Measurements from ENCODE around the gene TSPAN13.

The TSPAN13 gene

DNA sequence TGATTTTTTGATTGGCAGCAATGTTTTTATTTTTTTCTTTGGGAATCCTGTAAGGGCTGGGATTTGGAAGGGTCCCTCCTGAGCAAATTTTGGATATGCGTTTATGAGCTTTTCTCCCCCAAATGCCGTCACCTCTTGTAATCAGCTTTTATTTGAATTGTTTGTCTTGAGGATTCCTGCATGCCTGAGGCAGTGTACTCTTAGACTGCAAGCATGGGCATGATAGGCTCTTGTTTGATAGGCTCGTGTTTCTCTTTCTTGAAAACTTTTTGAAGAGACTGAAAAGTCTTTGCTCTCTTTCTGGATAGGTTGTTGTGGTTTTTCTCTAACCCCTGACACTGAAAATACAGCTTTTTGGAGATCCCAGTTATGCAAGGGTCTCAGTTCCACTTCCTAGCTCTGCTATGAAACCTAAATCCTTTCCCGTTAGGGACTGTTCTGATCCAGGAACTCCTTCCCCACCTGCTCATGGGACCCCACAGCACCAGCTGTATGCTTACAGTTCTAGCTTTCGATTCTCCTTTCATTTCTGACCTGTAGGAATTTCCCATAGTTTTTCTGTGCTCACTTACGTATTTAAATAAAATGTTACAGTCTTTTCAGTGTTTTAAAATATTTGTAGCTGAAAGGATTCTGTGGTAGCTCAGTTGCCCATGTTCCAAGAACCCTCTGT, 17.2 kb downstream of the TSPAN13 start:
- Mint-ChIP-seq H3K36me3 (ENCODE audit: low read depth) (peaks cover 6% of the 10 kb centered on the region), H3K27me3 (ENCODE audit: low read depth, poor library complexity) (no peaks in the 10 kb centered on the region), H3K4me3 (no peak overlapping the region), H3K27ac (peak overlapping the region; percentile 14), H3K9me3 (peaks cover 4% of the 10 kb centered on the region), H3K4me1 (no peaks in the 10 kb centered on the region)
- TF ChIP-seq, protein P1, sequence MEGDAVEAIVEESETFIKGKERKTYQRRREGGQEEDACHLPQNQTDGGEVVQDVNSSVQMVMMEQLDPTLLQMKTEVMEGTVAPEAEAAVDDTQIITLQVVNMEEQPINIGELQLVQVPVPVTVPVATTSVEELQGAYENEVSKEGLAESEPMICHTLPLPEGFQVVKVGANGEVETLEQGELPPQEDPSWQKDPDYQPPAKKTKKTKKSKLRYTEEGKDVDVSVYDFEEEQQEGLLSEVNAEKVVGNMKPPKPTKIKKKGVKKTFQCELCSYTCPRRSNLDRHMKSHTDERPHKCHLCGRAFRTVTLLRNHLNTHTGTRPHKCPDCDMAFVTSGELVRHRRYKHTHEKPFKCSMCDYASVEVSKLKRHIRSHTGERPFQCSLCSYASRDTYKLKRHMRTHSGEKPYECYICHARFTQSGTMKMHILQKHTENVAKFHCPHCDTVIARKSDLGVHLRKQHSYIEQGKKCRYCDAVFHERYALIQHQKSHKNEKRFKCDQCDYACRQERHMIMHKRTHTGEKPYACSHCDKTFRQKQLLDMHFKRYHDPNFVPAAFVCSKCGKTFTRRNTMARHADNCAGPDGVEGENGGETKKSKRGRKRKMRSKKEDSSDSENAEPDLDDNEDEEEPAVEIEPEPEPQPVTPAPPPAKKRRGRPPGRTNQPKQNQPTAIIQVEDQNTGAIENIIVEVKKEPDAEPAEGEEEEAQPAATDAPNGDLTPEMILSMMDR (IDR thresholded peaks at IDR 0.05): no peak
- DNase-seq: no peak

DNA sequence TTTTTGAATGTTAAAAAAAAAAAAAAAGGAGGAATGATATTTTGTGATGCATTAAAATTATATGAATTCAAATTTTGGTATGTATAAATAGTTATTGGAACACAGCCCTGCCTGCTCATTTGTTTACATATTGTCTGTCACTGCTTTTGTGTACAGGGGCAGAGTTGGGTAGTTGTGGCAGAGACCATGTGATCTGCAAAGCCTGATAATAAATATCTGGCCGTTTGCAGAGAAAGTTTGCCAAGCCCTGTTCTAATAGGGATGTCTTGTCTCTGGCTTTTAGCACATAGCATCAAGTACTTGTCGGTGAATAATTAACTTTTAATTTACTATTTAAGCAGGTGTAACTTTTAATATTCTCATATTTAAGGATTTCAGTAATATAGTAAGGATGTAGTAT, 19.8 kb downstream of the TSPAN13 start:
- TF ChIP-seq, protein P1 (IDR thresholded peaks at IDR 0.05): no peak
- Mint-ChIP-seq H3K9me3 (peaks cover 4% of the 10 kb centered on the region), H3K4me1 (no peaks in the 10 kb centered on the region), H3K27me3 (ENCODE audit: low read depth, poor library complexity) (no peaks in the 10 kb centered on the region), H3K4me3 (no peak overlapping the region), H3K27ac (no peak overlapping the region), H3K36me3 (ENCODE audit: low read depth) (peaks cover 6% of the 10 kb centered on the region)
- DNase-seq: no peak

DNA sequence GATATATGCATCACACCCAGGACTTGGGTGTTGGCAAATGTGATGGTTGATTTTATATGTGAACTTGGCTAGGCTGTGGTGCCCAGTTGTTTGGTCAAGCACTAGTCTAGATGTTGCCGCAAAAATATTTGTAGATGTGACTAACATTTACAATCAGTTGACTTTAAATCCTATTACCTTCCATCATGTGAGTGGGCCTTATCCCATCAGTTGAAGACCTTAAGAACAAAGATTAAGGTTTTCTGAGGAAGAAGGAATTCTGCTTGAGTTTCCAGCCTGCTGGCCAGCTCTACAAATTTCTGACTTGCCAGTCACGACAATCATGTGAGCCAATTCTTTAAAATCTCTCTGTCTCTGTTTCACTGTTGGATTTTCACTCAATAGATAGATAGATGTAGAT, 20.3 kb downstream of the TSPAN13 start:
- H3K4me3 Mint-ChIP-seq: no peak overlapping the region
- TF ChIP-seq, protein P1 (IDR thresholded peaks at IDR 0.05): no peak
- H3K4me1 Mint-ChIP-seq: no peaks in the 10 kb centered on the region
- H3K9me3 Mint-ChIP-seq: peaks cover 4% of the 10 kb centered on the region
- H3K36me3 Mint-ChIP-seq (ENCODE audit: low read depth): peaks cover 6% of the 10 kb centered on the region
- H3K27me3 Mint-ChIP-seq (ENCODE audit: low read depth, poor library complexity): no peaks in the 10 kb centered on the region
- no peak overlapping the region for H3K27ac Mint-ChIP-seq
- DNase-seq: no peak

DNA sequence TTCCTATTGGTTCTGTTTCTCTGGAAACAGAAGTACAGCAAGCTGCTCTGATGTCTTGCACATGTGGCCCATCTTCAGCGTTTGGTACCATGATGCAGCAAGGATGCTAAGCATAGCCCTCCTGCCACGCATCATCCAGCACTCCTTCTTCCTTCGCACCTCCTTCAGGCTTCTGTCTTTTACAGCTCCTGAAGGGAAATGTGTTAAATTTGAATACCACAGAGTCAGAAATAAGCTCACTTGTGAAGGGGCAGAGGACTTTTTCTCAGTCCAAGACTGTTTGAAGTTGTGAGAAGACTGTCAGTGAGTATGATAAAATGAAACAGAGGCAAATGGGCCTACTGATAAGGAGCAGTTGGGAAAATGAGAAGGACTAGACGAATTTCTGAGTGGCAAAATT, 20.7 kb downstream of the TSPAN13 start:
- peaks cover 5% of the 10 kb centered on the region for H3K36me3 Mint-ChIP-seq (ENCODE audit: low read depth)
- H3K4me1 Mint-ChIP-seq: no peaks in the 10 kb centered on the region
- H3K9me3 Mint-ChIP-seq: peaks cover 4% of the 10 kb centered on the region
- H3K27me3 Mint-ChIP-seq (ENCODE audit: low read depth, poor library complexity): no peaks in the 10 kb centered on the region
- TF ChIP-seq, protein P1 (IDR thresholded peaks at IDR 0.05): no peak
- no peak overlapping the region for H3K27ac Mint-ChIP-seq
- H3K4me3 Mint-ChIP-seq: no peak overlapping the region
- DNase-seq: no peak

DNA sequence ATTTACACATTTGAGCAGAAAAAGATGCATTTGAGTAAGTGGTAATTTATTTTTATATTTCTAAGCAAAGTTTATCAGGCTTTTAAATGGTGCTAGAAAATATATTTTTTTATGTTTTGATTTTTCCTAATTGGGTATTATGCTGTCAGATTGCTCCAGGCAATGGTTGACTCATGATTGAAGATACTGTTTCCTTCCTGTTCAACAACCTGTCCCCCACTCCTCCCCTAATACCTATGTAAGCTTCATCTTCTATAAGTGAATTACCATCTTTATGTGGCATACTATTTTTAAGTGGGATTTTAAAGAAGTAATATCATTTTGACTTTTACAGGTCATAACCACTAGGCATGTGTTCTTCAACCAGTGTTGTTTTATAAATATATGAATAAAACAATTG, 21.4 kb downstream of the TSPAN13 start:
- Mint-ChIP-seq H3K27me3 (ENCODE audit: low read depth, poor library complexity) (no peaks in the 10 kb centered on the region), H3K4me3 (no peak overlapping the region), H3K9me3 (peaks cover 4% of the 10 kb centered on the region), H3K27ac (no peak overlapping the region), H3K4me1 (no peaks in the 10 kb centered on the region), H3K36me3 (ENCODE audit: low read depth) (no peaks in the 10 kb centered on the region)
- TF ChIP-seq, protein P1 (IDR thresholded peaks at IDR 0.05): no peak
- DNase-seq: no peak

DNA sequence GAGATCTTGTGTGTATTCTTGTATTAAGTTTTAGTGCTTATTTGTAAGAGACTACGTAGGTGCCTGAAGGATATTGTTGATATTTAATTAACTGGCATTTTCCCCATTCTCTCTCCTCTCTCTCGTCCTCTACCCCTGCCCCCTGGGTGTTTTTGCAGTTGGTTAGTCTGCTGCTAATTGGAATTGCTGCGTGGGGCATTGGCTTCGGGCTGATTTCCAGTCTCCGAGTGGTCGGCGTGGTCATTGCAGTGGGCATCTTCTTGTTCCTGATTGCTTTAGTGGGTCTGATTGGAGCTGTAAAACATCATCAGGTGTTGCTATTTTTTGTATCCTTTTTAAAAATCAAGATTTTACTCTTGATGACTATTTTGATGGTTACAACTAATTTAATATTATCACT, 22.5 kb downstream of the TSPAN13 start:
- no peak overlapping the region for H3K4me3 Mint-ChIP-seq
- no peaks in the 10 kb centered on the region for H3K4me1 Mint-ChIP-seq
- TF ChIP-seq, protein P1 (IDR thresholded peaks at IDR 0.05): no peak
- DNase-seq: no peak
- no peaks in the 10 kb centered on the region for H3K36me3 Mint-ChIP-seq (ENCODE audit: low read depth)
- H3K9me3 Mint-ChIP-seq: no peaks in the 10 kb centered on the region
- H3K27ac Mint-ChIP-seq: no peak overlapping the region
- H3K27me3 Mint-ChIP-seq (ENCODE audit: low read depth, poor library complexity): no peaks in the 10 kb centered on the region

Measured in nephron progenitor cell (in vitro differentiated cells).